NOMO-1 (cell line): ENCODE results near the gene RCOR3.
A peak's percentile ranks its signal among the peaks of the same experiment; 100 is the strongest.
"Not testable (repeated sequence)": the region's sequence is repeated elsewhere in the genome, so short reads cannot be mapped to it uniquely, and the experiment has no call there.

Source experiments
- DNase-seq, 2 experiments: peaks; one replicate each; lab custom pipeline; 2025; ENCODE audit not compliant: unreplicated experiment in 2 of 2; lab: John Stamatoyannopoulos, UW

Gene RCOR3

DNA sequence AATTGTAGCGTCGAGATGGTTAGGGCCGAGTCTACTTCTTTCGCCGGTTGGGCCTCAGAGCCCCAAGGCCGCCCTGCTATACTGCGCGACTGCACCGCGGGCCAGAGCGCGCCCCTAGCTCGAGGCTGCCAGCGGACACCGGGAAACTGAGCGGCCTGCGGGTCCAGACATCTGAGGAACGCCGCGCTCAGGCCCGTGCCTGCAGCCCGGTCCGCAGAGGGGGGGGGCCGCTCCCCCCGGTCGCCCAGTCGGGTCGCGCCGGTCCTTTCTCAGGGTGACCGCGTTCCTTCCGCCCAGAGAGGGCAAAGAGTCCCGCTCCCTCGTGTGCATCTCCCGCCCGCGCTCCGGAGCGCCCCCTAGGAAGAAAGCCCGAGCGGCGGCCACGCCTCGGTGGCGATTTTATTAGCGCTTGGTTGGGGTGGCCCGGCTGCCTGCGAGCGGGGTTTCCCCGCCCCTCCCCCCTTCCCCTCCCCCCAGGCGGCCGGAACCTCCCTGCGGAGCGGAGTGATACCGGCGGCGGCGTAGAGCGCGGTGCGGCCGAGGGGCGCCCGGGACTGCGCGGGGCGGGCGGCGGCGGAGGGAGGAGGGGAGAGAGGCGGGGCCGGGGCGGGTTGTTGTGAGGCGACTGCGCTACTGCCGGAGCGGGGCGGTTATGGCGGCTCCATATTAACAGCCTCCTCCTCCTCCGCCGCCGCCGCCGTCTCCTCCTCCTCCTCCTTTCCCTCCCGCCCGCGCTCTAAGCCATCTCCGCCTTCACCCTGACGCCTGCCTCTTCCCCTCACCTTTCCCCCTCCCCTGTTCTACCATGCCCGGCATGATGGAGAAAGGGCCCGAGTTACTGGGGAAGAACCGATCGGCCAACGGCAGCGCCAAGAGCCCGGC, at the start of gene RCOR3:
TSS of gene RCOR3 (plus strand) at position 611 of the 882 bp plus-strand sequence. CDS start at position 806, 195 bp downstream.
- peak; percentile 79 to 94 for DNase-seq

DNA sequence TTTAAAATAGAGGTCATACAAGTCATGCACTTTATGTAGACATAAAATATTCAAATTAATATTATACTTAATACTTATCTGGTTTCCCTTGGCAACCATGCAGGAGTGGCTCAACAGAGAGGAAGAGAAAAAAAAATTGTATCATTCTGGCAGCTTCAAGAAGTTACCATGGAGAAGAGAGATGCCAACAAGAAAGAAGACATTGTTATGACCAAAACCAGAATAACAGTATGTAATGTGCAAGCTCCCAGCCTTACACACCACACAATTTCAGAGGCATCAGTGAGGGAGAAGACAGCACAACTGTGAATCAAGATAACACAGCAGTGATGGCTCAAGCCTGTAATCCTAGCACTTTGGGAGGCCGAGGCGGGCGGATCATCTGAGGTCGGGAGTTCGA, 49.1 kb upstream of the RCOR3 start:
- no peak for DNase-seq

DNA sequence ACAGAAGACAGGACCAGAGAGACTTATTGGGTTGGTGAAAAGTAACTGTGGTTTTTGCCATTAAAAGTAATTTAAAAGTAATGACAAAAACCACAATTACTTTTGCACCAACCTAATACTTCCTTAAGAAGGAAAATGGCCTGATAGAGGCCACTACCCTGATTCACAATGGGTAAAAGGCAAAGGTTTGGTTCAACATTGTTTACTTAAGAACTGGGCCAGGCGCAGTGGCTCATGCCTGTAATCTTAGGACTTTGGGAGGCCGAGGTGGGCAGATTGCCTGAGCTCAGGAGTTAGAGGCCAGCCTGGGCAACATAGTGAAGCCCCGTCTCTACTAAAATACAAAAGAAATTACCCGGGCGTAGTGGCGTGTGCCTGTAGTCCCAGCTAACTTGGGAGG, 48.2 kb upstream of the RCOR3 start:
- no peak for DNase-seq

DNA sequence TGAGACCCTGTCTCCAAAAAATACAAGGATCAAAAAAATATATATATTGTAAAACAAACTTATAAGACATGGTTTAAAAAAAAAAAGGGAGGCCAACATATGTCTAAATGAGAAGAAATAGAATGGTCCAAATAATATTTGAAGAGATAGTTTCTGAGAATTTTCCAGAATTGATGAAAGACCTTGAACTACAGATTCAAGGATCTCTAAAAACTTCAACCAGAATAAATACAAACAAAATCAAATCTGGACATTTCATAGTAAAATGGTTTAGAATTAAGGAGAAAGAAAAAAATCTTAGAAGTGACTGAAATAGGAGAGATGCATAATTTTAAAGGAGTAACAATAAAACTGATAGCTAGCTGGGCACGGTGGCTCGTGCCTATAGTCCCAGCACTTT, 45.5 kb upstream of the RCOR3 start:
- DNase-seq, result no peak

DNA sequence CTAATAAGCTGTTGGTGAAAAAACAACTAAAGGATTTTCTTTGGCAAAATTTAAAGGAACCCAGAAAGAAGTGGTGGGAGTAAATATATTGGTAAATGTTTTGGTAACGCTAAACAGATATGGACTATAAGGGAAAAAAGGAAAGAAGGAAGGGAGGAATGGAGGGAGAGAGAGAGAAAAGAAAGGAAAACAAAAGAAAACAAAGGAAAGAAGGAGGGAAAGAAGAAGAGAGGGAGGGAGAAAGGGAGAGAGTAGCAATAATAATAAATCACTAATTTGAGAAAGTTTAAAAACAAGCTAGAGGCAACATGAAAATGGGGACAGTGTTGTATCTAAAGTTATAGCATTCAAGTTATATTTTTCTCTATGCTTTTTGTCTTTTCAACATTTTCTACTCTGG, 43.6 kb upstream of the RCOR3 start:
- DNase-seq, result no peak

DNA sequence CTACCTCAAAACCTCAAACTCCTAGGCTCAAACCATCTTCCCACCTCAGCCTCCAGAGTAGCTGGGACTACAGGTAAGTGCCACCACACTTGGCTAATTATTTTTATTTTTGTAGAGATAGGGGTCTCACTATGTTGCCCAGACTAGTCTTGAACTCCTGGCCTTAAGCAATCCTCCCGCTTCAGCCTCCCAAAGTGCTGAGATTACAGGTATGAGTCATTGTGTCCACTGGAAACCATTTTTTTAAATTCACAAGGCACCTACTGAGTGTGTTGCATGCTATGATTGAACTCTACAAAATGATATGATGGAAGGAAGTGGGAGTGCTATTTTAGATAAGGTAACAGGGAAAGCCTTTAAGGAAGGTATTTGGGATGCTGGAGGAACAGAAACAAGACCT, 41.8 kb upstream of the RCOR3 start:
- no peak for DNase-seq

DNA sequence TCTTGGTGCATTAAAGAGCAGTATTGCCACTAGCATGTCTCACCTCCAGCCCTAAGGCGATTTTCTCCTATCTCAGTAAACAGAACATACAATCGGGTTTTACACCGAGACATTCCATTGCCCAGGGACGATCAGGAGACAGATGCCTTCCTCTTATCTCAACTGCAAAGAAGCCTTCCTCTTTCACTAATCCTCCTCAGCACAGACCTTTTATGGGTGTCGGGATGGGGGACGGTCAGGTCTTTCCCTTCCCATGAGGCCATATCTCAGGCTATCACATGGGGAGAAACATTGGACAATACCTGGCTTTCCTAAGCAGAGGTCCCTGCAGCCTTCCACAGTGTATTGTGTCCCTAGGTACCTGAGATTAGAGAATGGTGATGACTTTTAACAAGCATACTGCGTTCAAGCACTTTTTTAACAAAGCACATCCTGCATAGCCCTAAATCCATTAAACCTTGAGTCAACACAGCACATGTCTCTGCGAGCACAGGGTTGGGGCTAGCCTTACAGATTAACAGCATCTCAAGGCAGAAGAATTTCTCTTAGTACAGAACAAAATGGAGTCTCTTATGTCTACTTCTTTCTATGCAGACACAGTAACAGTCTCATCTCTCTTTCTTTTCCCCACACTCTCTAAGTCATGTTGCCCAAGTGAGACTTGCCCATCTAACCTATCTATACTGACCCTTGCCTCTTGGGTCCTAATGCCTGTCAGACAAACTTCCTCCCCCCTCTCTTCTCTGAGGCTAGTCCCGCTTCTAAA, 36.5 kb upstream of the RCOR3 start:
- DNase-seq, result not testable (repeated sequence)

DNA sequence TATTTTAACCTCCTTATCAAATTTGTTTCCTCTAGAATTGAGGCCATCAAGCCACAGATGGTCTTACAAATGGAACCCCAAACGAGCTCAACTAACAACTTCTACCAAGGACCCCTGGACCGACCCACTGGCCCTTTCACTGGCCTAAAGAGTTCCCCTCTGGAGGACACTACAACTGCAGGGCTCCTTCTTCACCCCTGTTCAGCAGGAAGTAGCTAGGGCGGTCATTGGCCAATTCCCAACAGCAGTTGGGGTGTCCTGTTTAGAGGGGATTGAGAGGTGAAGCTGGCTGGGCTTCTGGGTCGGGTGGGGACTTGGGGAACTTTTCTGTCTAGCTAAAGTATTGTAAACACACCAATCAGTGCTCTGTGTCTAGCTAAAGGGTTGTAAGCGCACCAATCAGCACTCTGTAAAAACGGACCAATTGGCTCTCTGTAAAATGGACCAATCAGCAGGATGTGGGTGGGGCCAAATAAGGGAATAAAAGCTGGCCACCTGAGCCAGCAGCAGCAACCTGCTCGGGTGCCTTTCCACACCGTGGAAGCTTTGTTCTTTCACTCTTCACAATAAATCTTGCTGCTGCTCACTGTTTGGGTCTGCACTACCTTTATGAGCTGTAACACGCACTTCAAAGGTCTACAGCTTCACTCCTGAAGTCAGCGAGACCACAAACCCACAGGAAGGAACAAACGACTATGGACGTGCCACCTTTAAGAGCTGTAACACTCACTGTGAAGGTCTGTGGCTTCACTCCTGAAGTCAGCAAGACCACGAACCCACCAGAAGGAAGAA, 30.4 kb upstream of the RCOR3 start:
- DNase-seq, result not testable (repeated sequence)

DNA sequence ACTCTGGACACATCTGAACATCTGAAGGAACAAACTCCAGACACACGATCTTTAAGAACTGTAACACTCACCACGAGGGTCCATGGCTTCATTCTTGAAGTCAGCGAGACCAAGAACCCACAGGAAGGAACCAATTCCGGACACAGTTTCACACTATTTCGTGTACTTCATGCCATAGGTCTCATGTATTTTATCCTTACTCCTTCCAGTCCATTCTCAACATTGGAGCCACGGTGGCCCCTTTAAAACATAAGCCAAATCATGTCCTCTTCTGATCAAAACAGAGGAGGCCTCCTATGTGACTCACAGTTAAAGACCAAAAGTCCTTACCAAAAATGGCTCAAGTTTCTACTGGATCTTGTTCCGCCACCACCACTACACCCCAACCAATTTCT, 29.8 kb upstream of the RCOR3 start:
- DNase-seq, result no peak

DNA sequence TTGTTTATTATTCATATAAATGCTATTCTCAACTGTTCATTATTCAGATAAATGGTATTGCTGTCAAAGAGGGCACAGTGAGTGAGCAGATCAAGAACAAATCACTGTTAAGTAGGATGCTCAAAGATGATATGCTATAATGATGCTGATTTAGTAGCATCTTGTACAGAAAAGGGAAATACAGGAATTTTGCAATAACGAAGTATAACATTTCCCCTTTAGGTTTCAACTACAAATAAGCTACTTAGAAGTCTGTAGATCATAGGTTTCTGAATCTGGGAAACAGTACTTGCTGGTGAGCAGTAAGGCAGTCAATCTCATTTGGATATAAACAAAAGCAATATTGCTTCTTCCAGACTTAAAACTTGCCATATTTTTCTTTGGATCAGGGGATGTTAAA, 27.3 kb upstream of the RCOR3 start:
- peak; percentile 8 to 83 for DNase-seq

DNA sequence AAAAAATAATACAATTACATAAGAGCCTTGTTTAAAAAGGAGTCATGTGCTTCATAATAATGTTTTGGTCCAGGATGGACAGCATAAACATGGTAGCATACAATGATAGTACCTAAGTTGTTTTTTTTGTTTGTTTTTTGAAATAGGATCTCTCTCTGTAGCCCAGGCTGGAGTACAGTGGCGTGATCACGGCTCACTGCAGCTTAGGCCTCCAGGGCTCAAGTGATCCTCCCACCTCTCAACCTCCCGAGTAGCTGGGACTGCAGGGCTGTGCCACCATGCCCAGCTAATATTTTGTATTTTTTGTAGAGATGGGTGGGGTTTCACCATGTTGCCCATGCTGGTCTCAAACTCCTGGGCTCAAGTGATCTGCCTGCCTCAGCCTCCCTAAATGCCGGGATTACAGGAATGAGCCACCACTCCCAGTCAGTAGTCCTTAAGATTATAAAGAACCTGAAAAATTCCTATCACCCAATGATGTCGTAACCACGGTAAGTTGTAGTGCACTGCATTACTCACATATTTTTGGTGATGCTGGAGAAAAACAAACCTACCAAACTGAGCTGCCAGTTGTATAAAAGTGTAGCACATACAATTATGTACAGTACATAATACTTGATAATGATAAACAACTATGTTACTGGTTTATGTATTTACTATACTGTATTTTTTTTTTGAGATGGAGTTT, 22.4 kb upstream of the RCOR3 start:
- DNase-seq, result no peak

DNA sequence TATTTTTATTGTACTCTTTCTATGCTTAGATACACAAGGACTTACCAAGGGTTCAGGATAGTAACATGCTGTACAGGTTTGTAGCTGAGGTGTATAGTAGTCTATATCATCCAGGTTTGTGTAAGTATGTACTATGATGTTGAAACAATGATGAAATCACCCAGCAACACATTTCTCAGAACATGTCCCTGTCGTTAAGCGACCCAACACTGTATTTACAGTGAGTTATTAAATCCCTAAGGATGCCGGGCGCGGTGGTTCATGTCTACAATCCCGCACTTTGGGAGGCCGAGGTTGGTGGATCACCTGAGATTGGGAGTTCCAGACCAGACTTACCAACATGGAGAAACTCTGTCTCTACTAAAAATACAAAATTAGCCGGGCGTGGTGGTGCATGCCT, 21.6 kb upstream of the RCOR3 start:
- DNase-seq, result no peak

DNA sequence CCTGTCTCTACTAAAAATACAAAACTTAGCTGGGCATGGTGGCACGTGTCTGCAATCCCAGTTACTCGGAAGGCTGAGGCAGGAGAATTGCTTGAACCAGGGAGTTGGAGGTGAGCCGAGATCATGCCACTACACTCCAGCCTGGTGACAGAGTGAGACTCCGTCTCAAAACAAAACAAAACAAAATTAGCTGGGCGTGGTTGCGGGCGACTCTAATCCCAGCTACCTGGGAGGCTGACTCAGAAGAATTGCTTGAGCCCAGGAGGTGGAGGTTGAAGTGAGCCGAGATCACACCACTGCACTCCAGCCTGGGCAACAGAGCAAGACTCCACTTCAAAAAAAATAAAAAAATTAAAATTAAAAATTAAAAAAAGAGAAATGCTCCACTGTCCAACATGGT, 18.6 kb upstream of the RCOR3 start:
- not testable (repeated sequence) for DNase-seq

DNA sequence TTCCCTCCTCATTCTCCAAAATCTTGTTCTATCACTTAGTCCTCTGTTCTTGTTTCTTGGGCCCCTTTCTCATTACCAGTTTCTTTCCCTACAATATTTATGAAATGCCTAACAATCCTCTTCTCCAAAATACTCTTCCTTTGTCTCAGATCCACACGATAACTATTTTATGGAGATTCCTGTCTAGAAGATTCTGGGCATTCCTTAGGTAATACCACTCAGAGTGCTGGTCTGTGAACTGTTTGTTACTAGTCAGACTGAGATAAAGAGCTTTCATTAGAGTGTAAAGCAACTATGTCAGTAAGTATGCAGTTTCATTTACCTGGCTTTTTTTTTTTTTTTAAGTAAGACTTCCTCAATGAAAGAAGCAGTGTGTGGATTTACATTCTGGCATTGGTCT, 18.1 kb upstream of the RCOR3 start:
- DNase-seq, result no peak

DNA sequence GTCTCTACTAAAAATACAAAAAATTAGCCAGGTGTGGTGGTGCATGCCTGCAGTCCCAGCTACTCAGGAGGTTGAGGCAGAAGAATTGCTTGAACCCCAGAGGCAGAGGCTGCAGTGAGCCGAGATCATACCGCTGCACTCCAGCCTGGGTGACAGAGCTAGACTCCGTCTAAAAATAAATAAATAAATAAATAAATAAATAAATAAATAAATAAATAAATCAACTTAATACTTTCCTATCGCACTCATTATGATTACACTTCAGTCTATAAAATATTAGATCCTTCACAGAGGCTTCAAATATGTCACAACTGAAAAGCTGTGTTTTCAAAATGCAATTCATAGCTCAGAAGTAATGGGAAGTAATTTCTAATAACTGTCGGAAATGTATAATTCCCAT, 15.5 kb upstream of the RCOR3 start:
- DNase-seq, result not testable (repeated sequence)

DNA sequence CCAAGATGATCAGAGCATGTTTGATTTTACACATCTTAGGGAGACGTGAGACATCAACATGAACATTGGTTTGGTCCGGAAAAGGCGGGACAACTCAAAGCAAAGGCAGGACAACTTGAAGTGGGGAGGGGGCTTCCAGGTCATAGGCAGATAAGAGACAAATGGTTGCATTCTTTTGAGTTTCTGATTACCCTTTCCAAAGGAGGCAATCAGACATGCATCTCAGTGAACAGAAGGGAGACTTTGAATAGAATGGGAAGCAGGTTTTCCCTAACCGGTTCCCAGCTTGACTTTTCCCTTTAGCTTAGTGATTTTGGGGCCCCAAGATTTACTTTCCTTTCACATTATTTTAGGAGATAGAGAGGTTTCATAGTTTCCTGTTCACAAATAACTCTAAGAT, 12.6 kb upstream of the RCOR3 start:
- not testable (repeated sequence) for DNase-seq

DNA sequence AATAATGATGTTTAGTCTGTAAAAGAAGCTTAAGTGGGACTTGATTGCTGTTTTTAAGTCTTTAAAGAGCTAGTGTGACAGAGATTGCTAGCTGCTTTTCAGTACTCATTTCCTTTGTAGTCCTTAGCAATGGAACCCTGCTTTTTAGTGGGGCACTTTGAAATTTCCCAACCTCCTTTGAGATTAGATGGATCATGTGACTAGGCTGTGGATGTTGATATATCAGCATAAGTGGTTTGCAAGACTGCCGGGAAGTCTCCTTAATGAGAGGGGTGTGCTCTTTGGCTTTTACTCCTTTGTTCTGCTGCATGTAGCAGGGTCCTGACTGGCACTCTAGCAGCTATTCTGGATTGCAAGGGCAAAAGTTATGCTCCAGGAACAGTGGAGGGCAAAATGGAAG, 11.2 kb upstream of the RCOR3 start:
- DNase-seq, result no peak

DNA sequence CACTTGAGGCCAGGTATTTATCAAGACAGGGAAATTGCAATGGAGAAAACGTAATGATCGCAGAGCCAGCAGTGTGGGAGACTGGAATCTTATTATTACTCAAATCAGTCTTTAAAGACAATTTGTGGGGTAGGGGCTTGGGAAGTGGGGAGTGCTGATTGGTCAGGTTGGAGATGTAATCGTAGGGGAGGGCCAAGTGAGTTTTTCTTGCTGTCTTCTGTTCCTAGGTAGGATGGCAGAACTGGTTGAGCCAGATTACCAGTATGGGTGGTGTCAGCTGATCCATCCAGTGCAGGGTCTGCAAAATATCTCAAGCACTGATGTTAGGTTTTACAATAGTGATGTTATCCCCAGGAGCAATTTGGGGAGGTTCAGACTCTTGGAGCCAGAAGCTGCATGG, 9.6 kb upstream of the RCOR3 start:
- DNase-seq, result not testable (repeated sequence)

DNA sequence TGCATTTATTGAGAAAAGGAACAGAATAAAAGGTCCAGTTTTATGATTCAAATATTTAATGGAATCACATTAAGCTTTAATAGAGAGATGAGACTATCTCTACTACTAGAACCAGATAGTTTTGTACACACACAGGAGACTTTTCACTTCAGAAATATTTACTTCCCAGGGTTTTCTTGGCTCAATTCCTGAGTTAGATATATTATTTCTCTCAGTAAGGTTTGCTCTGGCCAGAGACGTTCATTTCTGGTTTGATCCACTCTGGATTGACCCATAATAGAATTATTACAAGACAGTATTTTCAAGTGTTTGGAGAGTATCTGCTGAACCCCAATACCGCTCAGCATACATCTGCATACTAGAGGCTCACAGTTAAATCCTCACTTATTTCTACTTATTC, 1.3 kb upstream of the RCOR3 start:
- DNase-seq, result no peak

DNA sequence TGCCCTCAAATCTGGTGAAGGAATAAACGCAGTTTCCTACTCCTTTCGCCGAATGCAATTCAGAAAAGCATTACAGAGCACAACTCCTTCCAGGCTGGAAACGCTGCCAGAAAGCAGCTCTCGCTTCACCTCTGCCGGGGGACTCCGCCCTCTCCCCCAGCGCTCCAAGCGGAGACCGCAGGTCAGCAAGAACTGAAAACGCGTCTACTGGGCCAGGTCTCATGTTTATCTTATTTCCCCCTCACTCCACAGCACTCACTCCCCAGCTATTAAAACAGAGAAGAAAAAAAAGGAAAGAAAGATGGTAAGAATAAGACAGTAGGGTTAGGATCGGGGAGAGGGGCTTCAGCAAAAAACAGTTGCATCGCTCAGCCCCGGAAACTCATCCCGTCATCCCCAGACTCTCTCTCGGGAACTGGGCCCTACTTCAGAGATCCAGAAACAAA, 833 bp upstream of the RCOR3 start:
- peak; percentile 61 to 80 for DNase-seq
